OCI-LY7 (cell line): ENCODE results near the gene XPR1.

Experiments used
- EZH2phosphoT487 ChIP-seq: fragments of 200-600 bp; sonication (generic); IDR thresholded peaks from 2 replicates; pipeline ENCODE4 v1.6.1; 2018; ENCODE audit warnings: low read depth, borderline replicate concordance, mild to moderate bottlenecking, mixed run types, antibody characterized with exemption, low read length, moderate library complexity, mixed read lengths
- TF ChIP-seq, protein P1 (sequence below): fragments of 200-600 bp; sonication (generic); conservative IDR thresholded peaks from 2 replicates; pipeline ENCODE4 v1.5.1; 2014; ENCODE audit warnings: mild to moderate bottlenecking, antibody characterized with exemption, low read length, moderate library complexity, mixed read lengths

DNA sequence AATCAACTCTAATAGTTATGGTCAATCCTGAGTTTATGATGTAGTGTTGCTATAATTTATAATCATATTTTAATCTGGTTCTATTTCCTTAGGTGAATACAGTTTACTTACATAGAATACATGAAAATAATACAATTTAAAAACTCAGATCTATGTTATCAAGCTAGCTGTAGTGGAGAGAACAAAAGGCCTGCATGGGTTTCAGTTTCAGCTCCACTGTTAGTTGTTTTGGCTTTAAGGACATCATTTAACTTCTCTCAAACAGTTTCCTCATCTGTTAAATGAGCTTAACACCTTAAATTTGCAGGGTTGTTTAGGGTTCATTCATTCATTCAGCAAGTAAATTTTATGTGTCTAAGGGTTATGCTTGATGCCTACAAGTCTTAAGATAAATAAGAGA lies 182.4 kb downstream of the XPR1 start:
- TF ChIP-seq, protein P1, sequence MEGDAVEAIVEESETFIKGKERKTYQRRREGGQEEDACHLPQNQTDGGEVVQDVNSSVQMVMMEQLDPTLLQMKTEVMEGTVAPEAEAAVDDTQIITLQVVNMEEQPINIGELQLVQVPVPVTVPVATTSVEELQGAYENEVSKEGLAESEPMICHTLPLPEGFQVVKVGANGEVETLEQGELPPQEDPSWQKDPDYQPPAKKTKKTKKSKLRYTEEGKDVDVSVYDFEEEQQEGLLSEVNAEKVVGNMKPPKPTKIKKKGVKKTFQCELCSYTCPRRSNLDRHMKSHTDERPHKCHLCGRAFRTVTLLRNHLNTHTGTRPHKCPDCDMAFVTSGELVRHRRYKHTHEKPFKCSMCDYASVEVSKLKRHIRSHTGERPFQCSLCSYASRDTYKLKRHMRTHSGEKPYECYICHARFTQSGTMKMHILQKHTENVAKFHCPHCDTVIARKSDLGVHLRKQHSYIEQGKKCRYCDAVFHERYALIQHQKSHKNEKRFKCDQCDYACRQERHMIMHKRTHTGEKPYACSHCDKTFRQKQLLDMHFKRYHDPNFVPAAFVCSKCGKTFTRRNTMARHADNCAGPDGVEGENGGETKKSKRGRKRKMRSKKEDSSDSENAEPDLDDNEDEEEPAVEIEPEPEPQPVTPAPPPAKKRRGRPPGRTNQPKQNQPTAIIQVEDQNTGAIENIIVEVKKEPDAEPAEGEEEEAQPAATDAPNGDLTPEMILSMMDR = no peak
- TF ChIP-seq EZH2phosphoT487 = no peak
